Right hindlimb (tissue), 1 donor: ENCODE data around the gene GALNT17.

Experiments used
- DNase-seq: peaks from one replicate; pipeline ENCODE4 v3.0.0-alpha.2; 2018

Gene GALNT17

DNA sequence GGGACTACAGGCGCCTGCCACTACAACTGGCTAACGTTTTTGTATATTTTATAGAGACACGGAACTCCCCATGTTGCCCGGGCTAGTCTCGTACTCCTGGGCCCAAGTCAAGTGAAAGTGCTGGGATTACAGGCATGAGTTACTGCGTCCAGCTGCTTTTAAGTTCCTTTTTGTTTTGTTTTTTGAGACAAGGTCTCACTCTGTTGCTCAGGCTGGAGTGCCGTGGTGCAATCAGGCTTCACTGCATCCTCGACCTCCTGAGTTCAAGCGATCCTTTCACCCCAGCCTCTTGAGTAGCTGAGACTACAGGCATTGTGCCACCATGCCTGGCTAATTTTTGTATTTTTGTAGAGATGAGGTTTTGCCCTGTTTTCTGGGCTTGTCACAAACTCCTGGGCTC lies 155.0 kb downstream of the GALNT17 start:
- no peak for DNase-seq

DNA sequence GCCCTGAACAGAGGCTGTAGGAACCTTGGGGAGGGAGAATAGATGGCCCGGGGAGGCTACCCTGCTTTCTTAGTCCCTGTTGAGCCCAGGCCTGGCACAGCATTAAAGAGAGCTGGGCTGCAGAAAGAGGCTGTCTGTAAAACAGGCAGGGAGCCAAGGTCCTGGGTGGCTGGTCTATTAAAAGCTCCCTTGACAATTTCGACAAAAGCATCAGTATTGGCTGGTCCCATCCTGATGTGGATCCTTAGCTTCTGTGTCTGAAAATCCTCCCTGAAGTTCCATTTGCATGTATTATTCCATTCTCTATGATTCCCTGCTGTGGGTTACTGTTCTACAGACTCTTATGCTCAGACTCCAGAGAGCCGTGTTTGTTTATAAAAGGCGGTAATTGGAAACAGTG lies 158.5 kb downstream of the GALNT17 start:
- DNase-seq = no peak

DNA sequence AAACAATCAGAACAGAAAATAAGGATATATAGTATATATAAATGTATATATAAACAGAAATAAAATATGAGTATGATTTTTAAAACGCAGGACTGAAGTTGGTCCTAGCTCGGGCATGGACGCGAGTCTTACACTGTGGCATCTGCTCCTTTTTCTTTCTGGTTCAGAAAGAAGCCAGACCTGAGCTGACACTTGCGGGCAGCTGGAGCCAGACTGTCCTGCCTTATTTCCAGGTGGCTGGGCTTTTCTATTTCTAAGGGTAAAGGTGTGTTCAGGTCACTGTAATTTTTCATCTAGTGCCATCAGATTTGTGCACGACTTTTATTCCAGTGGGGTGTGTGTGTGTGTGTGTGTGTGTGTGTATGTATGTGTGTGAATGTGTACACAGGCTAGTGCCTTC lies 166.4 kb downstream of the GALNT17 start:
- no peak for DNase-seq

DNA sequence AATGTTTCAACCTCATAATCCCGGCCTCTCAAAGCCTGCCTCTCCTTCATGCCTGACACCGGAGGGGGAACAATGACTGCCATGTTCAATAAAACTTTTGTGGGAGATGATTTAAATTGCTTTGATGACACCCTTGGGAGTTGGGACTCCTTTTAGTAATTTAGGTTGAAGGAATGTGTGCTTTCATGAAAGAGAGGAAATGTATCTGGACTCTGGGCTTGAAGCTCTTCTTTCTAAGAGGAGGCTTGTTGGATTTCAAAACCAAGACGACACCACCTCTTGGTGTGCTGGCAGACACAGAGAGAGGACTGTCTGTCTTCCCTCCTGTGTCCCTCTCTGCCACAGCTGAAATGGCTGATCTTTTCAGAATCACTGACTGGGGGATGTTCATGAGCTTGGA lies 168.1 kb downstream of the GALNT17 start:
- DNase-seq = no peak

DNA sequence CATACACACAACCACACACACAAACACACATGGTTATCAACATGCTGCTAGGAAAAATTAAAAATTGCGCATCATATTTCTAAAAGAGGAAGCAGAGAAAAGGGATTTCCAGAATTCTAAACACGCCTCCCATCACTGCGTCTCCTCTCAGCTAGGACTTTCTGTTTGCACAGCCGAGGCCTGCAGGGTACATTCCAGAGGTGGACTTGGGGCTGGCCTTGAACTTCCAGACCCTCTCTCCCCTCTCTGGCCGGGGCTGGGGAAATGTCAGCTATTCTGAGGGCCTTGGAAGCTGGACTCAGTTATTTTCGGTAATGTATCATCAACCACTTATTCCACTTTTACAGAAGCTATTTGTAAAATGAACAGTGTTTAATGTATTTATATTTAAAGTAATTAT lies 168.7 kb downstream of the GALNT17 start:
- DNase-seq = no peak

DNA sequence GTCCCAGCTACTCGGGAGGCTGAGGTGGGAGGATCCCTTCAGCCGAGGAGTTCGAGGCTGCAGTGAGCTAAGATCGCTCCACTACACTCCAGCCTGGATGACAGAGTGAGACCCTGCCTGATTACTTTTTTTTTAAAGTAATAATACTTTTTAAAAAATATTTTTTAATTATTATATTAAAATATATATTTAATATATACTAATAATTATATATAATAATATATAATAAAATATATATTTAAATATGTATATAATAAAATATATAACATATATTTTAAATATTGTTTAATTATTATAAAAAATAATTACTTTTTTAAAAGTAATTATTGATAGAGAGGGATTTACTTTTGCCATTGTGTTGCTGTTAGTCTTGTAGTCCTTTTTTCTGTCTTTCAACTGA lies 169.2 kb downstream of the GALNT17 start:
- DNase-seq = no peak

DNA sequence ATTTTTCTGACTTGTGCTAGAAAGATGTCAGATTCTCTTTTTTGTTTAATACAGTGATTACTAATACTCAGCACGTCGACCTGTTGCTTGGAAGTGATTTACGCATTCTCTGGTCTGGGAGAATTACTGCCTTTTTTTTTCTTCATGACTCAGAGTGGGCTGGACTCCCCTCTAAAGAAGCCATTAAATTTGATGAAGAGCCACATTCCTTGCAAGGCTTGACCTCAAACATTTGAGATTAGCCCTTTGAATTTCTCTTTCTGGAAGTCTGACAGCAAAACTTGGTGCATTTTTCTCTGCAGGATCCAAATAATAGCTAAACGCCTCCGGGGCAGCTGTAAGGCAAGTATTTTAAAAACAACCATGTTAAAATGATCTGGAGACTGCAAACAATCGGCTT lies 171.6 kb downstream of the GALNT17 start:
- DNase-seq = no peak

DNA sequence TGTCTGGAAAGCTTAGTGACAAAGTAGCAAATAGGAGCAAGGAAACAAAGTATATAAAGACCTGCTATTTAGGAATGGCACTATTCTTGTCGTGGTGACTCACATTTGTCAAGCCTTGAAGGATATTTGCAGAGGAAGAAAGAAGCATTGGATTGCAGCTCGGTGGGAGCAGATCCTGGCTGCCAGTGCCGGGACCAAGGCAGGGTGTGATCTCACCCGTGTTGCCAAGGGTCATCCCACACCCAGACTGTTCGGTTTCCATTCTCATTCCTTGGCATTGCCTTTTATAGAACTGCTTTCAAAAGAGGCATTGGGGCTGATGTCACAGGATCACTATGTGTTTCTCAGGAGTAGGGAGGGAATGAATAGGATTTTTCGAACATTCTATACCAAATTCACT lies 176.2 kb downstream of the GALNT17 start:
- DNase-seq = peak; percentile 63

DNA sequence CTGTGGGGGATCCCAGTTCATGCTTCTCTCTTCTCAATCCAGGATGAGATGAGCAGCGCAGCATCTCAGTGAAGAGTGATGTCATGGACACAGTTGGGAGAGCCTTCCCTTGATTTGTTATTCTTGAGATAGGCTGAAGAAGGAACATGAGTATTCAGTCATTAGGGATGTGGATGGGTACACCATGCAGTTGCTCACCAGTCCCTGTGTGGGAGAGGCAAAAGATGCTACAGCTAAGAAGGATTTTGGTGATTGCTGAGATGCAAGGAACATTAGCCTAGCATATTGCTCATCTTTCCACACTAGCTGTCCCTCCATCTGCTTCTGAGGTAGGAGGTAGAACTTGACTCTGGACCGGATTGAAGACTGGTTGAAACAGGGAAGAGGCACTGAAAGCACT lies 179.6 kb downstream of the GALNT17 start:
- DNase-seq = no peak

DNA sequence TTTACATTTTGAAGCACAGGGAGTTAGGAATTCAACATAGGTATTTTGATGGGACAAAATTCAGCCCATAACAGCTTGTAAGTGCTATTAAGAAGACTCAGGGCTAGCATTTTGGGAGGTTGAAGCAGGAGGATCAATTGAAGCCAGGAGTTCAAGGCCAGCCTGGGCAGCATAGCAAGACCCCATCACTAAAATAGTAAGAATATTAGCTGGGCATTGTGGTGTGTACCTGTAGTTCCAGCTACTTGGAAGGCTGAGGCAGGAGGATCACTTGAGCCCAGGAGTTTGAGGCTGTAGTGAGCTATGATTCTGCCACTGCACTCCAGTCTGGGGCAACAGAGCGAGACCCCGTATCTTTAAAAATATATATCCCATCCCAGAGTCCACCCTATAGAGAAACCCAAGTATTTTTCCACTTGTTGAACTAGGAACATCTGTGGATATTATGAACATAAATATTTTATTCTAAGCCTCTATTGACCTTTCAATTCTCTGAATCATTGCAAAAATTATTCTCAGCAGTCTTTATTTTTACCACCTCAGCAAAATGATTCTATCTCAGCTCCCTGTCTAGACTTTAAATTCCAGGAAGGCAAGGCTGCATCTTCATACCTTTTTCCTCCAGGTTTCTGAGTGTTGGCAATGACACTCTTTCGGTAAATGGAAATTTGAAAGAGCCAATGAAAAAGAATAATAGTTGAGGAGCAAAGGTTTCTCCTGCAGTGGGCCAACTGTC lies 181.0 kb downstream of the GALNT17 start:
- DNase-seq = no peak

DNA sequence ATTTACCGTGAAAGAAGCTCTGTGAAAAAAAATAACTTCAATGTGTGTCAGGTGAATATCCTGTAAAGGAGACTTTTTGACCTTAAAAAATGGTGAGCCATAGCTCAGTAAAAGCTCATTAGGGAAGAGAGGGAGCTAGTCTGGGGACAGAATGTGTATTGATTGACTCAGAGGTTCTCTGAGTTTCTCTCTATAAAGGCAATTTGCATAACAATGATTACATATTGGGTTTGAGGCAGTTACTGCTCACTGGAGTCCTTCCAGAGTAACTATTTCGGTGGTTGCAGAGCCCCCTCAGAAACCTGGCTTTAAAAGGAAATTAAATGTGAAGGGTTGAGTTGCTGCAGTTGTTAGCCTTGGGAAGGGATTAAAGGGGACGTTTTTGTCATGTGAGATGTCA lies 181.6 kb downstream of the GALNT17 start:
- no peak for DNase-seq

DNA sequence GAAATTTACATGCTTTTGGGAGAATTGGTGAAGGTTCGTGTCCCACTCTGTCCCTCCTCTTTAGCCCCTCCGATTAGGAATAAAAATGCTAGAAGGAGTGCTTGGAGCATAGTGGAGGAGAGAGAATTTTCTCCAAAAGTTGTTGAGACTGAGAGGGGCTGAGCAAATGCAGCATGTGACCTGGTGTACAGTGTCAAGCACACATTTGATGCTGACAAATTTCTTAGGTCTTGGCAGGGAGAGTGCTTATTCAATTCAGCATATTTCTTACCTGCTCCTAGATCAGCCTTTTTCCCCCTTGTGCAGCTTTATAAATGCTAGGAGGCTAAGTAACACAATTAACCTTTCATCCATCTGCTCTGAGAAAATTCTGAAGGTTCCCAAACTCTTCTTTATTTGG lies 189.0 kb downstream of the GALNT17 start:
- DNase-seq = no peak

DNA sequence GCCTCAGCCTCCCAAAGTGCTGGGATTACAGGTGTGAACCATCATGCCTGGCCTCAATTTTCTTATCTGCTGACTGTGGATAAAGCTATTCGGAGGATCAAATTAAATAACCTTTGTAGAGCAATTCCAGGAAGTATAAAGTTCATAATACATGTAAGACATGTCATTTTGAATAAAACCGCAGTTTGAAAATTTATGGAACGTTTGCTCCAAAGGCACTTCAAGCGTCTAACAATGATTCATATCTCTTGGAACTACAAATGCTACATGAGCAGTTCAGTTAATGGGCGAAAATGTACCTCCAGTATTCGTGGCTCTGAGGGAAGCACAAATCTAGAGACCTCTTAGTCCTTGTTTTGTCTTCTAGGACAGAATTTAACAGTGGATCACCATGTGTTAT lies 190.3 kb downstream of the GALNT17 start:
- DNase-seq = no peak

DNA sequence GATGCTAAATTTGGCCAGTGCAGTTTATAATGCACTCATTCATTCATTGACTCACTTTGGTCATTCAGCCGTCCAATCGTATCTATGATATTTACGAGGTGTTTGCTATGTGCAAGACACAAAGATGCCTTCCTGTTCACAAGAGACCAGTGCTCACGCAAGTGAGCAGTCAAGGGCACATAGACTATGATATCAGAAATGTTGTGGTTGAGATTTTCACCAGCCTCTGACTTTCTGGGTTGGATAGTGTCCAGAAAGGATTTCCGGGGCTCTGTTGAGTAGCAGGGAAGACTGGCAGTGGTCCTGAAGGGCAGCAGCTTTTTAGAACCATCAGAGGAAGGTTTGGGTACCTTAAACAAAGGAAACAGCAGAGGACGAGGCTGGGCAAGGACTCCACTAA lies 191.8 kb downstream of the GALNT17 start:
- no peak for DNase-seq

DNA sequence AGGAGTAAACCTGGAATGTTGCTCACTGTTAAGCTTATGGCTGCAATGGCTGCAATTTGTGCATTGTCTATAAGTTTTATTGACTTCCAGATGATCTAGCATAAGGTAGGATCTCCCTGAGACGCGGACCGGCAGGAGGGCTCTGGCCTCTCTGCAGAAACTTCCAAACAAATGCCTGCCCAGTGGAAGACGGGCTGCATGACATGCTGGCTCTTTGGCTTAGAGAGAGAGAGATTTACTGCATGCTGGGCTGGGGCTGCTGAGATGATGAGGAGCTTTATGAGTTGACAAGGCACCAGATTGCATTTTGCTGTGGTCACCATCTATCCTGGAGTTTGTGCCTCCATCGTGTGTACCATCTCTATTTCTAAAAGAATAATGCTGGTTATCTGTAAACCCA lies 193.2 kb downstream of the GALNT17 start:
- no peak for DNase-seq

DNA sequence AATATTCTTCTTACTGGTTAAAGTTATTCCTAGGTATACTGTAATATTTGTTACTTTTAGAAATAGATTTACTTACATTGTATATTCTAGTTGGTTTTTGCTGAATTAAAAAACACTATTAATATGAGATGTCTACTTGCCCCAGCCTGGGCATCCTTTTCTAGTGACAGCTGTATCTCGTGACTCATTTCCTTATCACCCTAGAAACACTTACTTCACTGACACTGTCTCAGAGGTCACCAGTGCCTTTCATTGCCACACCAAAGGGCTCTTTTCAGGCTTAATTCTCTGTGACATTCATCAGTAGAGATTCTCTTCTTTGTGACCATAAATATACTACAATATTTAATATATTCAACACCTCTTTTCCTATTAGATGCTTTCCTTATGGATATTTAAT lies 194.7 kb downstream of the GALNT17 start:
- DNase-seq = no peak

DNA sequence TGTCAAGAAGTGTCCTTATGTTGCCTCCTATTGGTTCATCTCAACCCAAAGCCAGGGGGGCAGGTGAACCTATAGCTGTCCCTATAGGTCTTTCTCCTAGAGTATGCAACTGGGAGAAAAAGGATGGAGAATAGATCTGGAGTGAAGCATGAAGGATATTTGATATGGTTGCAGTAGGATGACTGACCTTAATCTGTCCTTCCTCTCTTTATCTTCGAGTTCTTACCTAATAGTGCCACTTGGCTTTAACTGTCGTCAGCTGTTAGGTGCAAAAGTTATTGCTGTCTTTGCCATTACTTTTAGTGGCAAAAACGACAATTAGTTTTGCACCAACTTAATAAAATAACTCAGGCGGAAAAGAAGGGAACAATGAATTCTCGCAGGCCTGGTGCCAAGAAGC lies 196.0 kb downstream of the GALNT17 start:
- no peak for DNase-seq

DNA sequence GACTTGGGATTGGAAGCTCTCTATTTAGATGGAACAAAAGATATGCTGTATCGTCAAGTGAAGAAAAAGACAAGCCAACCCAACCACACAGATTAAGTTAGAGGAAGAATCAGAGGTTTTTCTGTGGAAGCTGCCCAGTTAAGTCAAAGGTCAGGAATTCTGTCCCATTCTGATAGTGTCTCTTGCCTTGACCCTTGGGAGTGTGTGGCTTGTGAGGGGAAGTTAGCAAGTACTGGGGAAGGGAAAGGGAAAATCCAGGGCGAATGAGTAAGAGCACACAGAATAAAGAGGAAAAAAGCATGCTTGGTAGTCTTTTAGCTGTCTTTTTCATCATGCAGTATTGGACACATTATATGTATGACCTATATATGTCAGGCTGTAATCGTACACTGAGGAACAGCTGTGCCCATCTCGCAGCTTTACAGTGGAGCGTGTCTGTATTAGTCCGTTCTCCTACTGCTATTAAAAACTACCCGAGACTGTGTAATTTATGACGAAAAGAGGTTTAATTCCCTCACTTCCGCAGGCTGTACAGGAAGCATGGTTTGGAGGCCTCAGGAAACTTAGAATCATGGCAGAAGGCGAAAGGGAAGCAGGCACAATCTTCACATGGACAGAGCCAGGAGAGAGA lies 197.2 kb downstream of the GALNT17 start:
- DNase-seq = no peak

DNA sequence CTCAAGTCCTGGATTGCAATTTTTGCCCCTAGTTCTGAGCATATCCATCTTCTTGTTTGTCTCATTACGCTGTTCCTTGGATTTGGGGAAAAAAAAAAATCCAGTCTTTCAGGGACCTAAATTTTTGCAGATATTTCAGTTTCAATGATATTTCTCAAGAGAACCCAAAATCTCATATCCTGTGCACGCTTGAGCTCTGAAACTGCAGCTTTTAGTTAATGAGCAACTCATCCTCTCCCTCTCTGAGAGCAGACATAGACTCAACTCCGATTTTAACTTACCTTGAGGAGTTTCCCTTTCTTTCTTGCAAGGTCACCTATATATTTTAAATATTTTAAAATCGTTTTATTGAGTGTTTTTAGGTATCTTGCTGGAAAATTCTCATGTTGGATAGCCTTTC lies 200.3 kb downstream of the GALNT17 start:
- no peak for DNase-seq

DNA sequence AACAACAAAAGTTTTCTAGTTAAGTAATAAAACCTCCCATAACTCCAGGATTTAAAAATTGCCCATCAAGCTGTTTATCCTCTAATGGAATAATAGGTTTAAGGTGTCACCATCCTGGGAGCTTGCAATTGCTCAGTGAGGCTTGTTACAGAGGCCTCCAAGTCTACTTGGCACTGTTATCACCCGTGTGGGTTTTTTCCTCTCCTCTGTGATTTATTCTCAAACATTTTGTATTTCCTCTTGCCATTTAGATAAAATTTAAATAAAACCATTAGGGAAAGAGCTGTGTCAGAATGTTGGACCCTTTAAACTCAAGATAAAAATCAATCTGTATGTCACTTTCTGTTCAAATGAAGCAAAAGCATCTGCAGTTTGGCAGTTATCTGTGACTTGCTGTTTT lies 202.6 kb downstream of the GALNT17 start:
- DNase-seq = no peak

DNA sequence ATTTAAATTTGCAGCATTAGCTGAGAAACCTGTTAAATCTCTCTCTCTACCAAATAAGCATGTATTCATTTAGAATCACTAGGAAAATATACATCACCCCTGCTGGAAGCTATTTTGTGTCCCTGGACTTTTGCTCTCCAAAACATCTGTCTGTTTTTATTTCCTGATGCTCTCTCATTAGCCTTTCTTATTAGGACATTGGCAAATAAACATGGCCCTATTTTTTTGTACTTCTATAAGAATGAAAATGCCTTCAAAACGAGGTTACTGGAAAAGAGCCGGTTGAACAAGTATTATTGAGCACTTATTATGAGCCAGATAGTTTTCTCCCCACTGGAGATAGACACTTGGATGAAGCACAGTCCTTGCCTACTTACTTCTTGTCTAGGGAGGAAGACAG lies 206.9 kb downstream of the GALNT17 start:
- DNase-seq = no peak

DNA sequence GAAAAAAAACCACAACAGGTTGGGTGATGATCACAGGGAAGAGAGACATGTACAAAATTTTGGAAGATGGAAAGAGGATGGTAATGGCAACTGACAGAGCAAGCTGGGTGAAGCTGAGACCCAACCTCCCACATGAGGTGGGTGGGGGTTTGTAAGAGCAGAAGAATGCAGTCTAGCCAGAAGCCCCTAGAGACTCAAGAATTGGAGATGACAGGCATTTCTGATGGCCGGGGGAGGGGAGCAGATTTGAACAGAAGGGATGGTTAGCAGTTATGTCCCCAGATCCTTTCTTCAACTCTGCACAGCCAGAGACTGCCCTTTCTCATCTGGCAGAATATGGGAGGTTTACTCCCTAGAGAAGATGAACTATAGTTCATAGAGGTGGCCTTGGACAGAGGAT lies 208.0 kb downstream of the GALNT17 start:
- no peak for DNase-seq

DNA sequence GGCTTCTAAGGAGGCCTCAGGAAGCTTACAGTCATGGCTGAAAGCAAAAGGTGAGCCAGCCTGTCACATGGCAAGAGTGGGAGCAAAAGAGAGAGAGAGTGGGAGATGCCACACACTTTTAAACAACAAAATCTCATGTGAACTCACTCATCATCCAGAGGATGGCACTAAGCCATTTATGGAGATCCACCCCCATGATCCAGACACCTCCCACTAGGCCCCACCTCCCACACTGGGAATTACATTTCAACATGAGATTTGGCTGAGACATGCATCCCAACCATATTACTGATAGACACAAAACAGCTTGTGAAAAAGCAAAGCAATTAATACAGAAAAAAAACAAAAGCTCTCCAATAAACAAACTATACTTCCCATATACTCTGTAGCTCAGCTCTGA lies 210.3 kb downstream of the GALNT17 start:
- no peak for DNase-seq

DNA sequence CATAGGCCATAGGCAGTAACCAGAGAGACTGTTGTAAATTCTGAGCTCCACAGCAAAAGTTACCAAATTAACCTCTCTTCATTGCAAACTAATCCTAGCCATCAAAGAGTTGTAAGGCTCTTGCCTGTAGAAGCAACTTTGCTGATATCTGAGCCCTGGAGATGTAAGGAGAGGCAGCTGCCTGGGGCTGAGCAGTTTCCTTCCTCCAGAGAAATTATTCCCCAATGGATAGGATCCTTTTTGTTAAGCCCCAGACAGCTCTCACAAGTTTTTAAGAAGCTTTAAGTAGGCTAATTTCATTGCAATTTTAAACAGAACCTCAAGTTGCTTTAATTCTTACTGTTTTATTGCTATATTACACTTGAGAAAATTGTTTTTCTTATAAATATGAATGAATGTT lies 211.1 kb downstream of the GALNT17 start:
- no peak for DNase-seq

DNA sequence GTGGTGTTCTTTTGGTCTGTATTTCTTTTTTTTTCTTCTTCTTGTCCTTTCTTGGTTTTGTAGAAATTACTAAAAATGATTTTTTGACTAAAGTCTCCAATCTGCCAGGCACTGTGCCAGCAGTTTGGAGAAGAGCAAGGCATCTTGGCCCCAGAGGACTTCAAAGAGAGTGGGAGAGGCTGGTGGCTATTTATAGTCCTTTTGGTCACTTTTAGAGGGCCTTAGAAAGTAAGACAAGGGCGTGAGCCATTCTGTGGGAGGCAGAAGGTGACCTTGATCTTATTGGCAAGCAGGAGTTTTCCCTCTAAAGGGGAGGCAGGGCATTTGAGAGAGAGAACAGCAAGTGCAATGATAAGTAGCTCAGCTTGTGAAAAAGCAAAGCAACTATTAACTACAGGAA lies 211.9 kb downstream of the GALNT17 start:
- no peak for DNase-seq
